OCI-LY1 (cell line): ENCODE results near the gene MBD3L3.
"Not testable (repeated sequence)": the region's sequence is repeated elsewhere in the genome, so short reads cannot be mapped to it uniquely, and the experiment has no call there.

Experiments
- CTCF ChIP-seq: fragments of 200-600 bp; sonication (generic), shearing (Covaris generic); IDR thresholded peaks from 2 replicates; pipeline ENCODE4 v1.5.1; 2017; ENCODE audit warnings: mild to moderate bottlenecking, antibody characterized with exemption, low read length, moderate library complexity, mixed read lengths
- EZH2 ChIP-seq: fragments of 200-600 bp; sonication (generic), shearing (Covaris generic); IDR thresholded peaks from 2 replicates; pipeline ENCODE4 v1.8.0; 2017; ENCODE audit warnings: borderline replicate concordance, mixed run types, mild to moderate bottlenecking, antibody characterized with exemption, low read length, moderate library complexity, mixed read lengths

DNA sequence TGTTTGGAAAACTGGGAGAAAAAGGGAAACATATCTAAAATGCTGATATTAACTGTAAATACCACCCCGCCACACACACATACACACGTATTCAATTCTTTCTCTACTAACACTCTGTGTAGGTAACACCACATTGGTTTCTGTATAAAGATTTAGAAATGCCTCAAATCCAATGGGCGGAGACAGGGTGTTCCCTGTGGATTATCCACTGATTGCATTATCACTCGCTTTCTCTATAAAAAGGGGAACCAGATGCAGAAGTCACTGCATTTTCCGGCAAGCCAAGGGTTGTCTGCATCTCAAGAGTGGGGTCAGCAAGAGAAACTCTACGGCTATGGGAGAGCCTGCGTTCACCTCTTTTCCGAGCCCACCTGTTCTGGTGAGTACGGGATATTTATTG lies 28.2 kb downstream of the MBD3L3 start, which contains the start of gene MBD3L5:
- not testable (repeated sequence) for TF ChIP-seq CTCF, EZH2
